Superior temporal gyrus (tissue), 1 donor: ENCODE measurements around the gene MAMSTR.
A peak's percentile ranks its signal among the peaks of the same experiment; 100 is the strongest.
"Not testable (repeated sequence)": the region's sequence is repeated elsewhere in the genome, so short reads cannot be mapped to it uniquely, and the experiment has no call there.

Source experiments
- DNase-seq: peaks from one replicate; pipeline ENCODE4 v3.0.0-alpha.2; 2016; ENCODE audit errors: extremely low spot score

The MAMSTR gene

DNA sequence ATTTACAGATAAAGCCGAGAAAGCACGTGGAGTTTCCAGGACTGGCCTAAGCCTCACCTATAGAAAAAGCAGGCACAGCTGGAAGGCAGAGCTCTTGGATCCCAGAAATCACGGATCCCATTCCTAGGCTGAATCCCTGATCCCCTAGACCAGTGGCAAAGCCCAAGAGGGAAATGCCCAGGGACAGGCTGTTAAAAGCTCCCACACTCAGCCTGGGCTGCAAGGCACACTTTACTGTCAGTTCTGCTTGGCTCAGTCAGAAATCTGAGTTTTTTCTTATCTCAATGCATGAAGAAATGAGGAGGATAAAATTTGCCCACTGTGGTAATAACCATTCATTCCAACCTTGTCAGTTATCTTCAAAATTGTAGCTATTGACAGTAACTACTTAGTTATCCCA lies 31.7 kb downstream of the MAMSTR start:
- DNase-seq, result no peak

GRCh38 chr19:48686637-48687036 lies 32.9 kb downstream of the MAMSTR start:
- not testable (repeated sequence) for DNase-seq

- DNase-seq, result no peak
Observed at GRCh38 chr19:48686088-48686487, 33.4 kb downstream of the MAMSTR start.

GRCh38 chr19:48685583-48685982 lies 33.9 kb downstream of the MAMSTR start:
- no peak for DNase-seq

GRCh38 chr19:48683349-48683748 lies 36.2 kb downstream of the MAMSTR start:
- DNase-seq, result peak; percentile 75

- DNase-seq, result peak; percentile 62
Observed at GRCh38 chr19:48681127-48681470, 38.4 kb downstream of the MAMSTR start.

DNA sequence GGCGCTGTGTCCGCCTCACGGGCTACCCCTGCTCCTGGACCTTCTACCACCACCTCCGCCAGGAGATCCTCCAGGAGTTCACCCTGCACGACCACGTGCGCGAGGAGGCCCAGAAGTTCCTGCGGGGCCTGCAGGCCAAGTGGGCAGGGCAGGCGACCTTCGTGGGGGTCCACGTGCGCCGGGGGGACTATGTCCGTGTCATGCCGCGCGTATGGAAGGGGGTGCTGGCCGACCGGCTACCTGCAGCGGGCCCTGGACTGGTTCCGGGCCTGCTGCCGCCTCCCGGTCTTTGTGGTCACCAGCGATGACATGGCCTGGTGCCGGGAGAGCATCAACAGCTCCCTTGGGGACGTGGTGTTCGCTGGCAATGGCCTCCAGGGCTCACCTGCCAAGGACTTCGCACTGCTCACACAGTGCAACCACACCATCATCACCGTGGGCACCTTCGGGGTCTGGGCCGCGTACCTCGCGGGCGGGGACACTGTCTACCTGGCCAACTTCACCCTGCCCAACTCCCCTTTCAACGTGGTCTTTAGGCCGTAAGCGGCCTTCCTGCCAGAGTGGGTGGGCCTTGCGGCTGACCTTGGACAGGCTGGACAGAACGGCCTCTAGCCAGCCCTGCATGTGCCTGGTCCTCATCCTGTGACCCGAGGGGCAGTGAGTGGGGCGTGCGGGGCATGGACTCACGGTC lies 38.9 kb downstream of the MAMSTR start:
- no peak for DNase-seq

- not testable (repeated sequence) for DNase-seq
Observed at GRCh38 chr19:48680006-48680405, 39.5 kb downstream of the MAMSTR start.

DNA sequence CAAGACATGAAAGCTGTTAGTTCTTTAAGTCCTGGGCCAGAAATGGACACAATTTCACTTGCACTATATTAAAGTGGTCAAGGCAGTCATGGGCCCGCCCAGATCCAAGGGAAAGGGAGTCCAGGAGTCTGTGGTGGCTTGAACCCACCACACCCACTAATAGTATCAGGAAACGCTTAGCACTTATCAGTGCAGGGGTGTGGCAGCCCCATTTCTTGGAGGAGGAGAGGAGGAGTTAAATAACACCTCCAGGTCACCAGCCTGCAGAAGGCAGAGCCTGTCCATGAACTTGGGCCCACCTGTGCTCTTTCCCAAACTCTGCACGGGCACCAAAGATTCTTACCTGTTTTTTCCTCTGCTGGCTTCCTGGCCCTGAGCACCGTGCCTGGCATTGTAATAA lies 41.3 kb downstream of the MAMSTR start:
- no peak for DNase-seq

DNA sequence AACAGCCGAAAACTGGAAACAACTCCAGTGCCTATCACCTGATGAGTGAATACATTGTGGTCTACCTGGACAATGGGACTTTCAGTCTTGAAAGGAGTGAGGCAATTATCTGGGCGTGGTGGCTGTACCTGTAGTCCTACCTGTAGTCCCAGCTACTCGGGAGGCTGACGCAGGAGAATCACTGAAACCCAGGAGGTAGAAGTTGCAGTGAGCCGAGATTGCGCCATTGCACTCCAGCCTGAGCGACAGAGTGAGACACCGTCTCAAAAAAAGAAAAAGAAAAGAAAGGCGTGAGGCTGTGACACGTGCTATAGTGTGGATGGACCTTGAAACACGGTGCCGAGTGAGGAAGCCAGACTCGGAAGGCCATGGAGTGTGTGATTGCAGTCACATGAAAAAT lies 42.6 kb downstream of the MAMSTR start:
- no peak for DNase-seq

DNA sequence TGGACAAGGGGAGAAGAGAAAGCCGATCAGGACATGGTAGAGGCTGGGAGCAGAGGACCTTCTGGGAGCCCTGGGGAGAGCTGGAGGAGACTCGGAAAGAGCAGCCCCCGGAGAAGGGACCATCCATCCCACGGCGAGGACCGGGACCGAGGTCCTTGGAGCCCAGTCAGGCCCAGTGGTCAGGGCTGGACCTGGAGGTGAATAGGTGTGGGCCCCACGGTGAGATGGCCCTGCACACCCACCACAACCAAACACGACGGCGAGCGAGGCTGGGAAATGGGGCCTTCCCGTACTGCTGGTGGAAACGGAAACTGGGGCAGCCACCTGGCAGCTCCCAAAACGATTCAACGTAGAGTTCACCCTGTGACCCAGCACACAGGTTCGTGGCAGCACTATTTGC lies 43.0 kb downstream of the MAMSTR start:
- no peak for DNase-seq

DNA sequence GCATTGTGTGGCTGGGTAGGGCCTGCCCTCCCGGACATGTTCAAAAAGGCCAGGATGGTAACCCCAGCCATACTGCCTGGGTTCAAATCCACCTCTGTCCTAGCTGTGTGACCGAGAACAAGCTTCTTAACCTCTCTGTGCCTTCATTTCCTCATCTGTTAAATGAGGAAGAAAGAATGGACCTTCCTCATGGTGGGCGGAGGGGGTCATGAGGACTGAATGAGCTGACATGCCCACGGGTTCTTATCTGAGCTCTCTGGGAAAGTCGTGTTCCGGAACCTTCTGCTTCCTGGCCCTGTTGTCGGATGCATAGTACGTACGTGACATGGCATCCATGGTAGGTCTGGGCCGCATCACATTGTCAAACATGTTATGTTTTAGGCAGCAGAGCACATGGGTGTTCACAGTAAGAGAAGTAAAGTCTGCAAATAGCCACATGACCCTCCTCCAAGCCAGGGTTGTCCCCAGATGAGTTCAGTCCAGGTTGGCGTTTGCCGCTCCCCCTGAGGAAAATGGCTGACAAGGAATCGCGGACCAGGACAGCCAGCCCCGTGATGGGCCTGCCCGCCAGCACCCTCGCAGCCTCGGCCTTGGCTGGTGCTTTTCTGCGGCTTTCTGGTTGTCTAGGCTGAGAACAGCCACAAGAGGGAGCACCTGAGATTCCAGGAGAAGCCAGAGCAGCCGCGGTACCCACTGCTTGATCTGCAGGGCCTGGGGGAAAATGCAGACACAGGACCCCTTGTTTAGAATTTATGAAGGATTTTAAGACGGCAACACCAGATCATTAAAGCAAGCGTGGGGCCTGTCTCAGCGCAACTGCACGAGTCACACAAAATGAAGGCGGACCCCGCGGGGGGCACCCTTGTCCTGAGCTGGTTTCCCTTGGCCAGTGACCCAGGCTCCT lies 44.4 kb downstream of the MAMSTR start:
- DNase-seq, result peak; percentile 95

DNA sequence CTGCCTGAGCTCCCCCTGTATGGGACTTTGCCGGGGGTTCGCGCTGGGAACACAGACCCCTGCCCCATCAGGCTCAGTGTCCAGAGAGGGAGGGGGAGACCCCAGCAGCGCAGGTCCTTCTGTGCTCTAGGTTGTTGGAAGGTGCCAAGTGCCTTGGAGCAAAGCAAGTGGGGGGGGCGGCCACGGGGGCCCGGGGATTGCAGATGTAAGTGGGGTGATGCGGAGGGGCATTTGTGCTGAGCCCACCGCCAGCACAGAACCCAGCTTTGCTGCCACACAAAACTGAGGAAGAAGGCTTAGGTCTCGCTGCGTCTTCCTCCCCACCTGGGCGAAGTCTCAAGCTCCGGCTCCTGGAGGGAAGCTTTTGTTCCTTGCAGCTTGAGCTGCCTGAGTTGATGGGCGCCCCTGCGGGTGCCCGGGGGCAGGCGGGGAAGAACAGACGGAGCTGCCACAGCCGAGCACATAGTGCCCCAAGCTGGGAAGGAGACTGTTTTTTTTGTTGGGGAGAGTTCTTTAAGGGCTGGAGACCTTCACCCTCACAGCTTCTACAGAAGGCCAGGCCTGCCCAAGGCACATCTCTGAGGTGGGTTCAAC lies 45.2 kb downstream of the MAMSTR start:
- no peak for DNase-seq

DNA sequence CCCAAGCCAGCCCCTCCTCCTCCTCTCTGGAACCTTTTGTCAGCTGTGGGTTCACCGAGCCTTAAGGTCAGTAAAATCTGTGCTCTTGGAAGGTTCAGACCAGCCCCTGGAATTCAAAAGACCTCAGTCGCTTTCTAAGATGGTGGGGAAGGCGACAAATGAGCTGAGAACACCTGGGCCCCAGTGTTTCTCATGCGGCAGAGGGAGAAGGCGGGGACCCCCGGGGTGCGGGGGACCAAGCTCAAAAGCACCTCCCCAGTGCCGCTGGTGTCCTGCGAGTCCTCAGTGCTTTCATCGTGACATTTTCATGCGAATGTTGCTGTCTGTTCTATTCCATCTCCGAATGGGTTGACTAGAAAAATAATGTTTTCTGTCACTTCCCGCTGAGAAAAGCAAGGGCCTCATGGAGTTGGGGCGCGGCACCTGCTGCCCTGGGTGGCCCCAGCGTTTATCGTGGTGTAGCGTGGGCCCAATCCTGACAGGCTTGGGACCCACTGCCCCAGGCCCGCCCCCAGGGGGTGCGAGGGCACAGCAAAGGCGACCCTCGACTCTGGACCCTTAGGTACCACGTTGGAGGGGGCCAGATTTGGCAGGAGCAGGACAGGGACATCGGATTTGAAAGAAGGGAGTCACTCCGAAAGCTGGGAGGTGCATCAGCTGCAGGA lies 46.0 kb downstream of the MAMSTR start:
- DNase-seq, result no peak

DNA sequence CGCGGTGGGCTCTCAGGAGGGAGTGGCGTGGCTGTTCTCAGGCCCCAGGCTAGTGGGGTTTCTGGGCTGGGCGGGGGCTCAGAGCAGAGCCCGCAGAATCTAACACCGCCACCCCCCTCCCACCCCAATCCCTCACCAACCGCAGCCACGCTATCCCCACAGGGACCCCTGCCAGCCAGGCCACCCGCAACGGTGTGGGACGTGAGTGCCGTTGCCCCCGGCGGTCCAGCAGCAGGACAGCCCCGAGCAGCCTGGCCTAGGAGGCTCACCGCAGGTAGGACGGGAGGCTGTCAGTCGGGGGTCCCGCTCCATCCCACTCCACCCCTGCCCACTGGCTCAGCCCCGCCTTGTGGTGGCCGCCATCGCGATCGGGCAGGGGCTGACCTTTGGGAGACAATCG lies 46.5 kb downstream of the MAMSTR start, which contains the start of gene NTN5:
Gene NTN5, minus strand, starts transcription at position 24 of the 400 bp plus-strand sequence. CDS start 2,031 bp downstream, outside the sequence.
- DNase-seq, result no peak

DNA sequence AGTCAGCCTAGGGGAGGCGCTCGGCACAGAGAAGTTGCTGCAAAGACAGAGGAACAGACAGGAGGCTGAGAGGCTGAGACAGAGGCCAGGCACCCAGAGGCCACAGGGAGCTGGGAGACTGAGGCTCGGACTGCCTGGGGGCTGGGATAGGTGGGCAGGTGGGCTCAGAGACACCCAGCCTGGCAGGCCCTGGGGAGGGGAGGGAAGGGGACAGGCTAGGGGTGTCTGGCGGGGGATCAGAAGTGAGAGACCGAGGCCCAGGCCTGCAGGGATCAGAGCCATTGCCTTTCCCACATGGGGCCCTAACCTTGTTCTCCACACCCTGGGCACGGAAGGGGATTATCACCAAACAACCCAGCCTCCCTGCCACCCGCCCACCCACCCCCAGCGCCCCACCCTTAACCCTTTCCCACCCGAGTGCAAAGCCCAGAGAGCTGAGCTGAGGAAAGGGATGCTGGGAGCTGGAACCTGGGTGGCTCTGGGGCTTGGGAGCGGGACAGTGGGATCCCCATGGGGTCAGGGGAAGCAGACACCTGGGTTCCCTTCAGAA lies 48.0 kb downstream of the MAMSTR start:
- DNase-seq, result no peak

- DNase-seq, result no peak
Observed at GRCh38 chr19:48670699-48671445, 48.7 kb downstream of the MAMSTR start.

- no peak for DNase-seq
Observed at GRCh38 chr19:48669903-48670668, 49.4 kb downstream of the MAMSTR start.

DNA sequence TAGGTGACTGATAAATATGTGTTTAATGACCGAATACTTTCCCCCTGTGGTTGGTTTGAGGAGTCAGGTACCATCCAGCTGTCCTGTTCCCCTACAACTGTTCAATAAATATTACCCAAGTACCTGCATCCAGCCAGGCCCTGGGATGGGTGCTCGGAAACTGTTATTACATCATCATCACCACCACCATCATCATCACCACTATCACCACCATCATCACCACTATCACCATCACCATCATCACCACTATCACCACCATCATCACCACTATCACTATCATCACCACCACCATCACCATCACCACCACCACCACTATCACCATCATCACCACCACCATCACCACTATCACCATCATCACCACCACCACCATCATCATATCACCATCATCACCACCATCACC lies 50.8 kb downstream of the MAMSTR start:
- DNase-seq, result no peak

DNA sequence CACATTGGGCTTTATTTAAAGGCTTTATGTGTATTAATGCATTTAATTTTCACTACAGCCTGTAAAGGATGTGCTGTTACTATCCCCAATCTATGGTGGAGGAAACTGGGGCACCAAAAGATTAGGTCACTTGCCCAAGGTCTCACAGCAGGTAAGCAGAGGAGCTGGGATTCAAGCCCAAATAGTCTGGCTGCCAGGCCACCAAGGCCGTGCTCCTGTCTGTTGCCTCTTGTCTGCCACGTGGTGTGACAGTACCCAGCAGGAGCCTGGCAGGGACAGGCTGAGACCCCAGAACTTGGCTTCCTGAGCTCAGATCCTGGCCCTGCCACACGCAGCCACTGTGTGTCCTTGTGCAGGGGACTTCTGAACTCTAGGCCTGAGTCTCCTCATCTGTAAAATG lies 51.2 kb downstream of the MAMSTR start:
- no peak for DNase-seq
